HG03280 (cell line): ENCODE results near the gene SMYD3.

Experiments
- ATAC-seq: cut with Tn5 transposase; IDR thresholded peaks from one replicate; pipeline ENCODE4 v1.9.1; 2021; ENCODE audit warnings: mild to moderate bottlenecking, moderate library complexity; ENCODE audit not compliant: unreplicated experiment

Gene SMYD3

GRCh38 chr1:246417813-246418564, 89.1 kb downstream of the SMYD3 start:
- no peak for ATAC-seq

GRCh38 chr1:246417152-246417812, 89.8 kb downstream of the SMYD3 start:
- ATAC-seq, result no peak

- ATAC-seq, result no peak
Measured at GRCh38 chr1:246416261-246416660, 90.8 kb downstream of the SMYD3 start.

GRCh38 chr1:246415028-246415427, 92.1 kb downstream of the SMYD3 start:
- ATAC-seq, result no peak

- ATAC-seq, result no peak
Measured at GRCh38 chr1:246413430-246413829, 93.6 kb downstream of the SMYD3 start.

- ATAC-seq, result no peak
Measured at GRCh38 chr1:246404078-246404477, 103.0 kb downstream of the SMYD3 start.

- no peak for ATAC-seq
Measured at GRCh38 chr1:246398126-246398813, 108.8 kb downstream of the SMYD3 start.

- no peak for ATAC-seq
Measured at GRCh38 chr1:246397046-246397445, 110.0 kb downstream of the SMYD3 start.

- no peak for ATAC-seq
Measured at GRCh38 chr1:246396322-246396721, 110.8 kb downstream of the SMYD3 start.

GRCh38 chr1:246394121-246394520, 113.0 kb downstream of the SMYD3 start:
- no peak for ATAC-seq

- ATAC-seq, result no peak
Measured at GRCh38 chr1:246390855-246391254, 116.2 kb downstream of the SMYD3 start.

- ATAC-seq, result no peak
Measured at GRCh38 chr1:246384616-246385015, 122.5 kb downstream of the SMYD3 start.

- no peak for ATAC-seq
Measured at GRCh38 chr1:246383791-246384190, 123.3 kb downstream of the SMYD3 start.

- ATAC-seq, result no peak
Measured at GRCh38 chr1:246383239-246383589, 123.9 kb downstream of the SMYD3 start.

- ATAC-seq, result no peak
Measured at GRCh38 chr1:246382589-246383238, 124.4 kb downstream of the SMYD3 start.

GRCh38 chr1:246381452-246381851, 125.6 kb downstream of the SMYD3 start:
- ATAC-seq, result no peak

- no peak for ATAC-seq
Measured at GRCh38 chr1:246377625-246378153, 129.4 kb downstream of the SMYD3 start.

GRCh38 chr1:246373828-246374569, 133.1 kb downstream of the SMYD3 start:
- ATAC-seq, result no peak

- no peak for ATAC-seq
Measured at GRCh38 chr1:246372559-246372958, 134.5 kb downstream of the SMYD3 start.

- ATAC-seq, result no peak
Measured at GRCh38 chr1:246367041-246367440, 140.0 kb downstream of the SMYD3 start.

- no peak for ATAC-seq
Measured at GRCh38 chr1:246365708-246366107, 141.4 kb downstream of the SMYD3 start.
